Mononuclear cell (primary cell): Measurements from ENCODE around the gene DDX19B. TPM values are rescaled to one million over a fixed set of nuclear protein-coding genes. Genes with fewer than 3 reads are reported as not detected.

Source experiments
- H3K27me3 ChIP-seq: 2 replicates; pipeline ENCODE4 v1.6.0; 2011; ENCODE audit warnings: low read length, control low read depth; ENCODE audit not compliant: insufficient read depth
- H3K4me1 ChIP-seq: 2 replicates; pipeline ENCODE4 v1.5.1; 2011; ENCODE audit warnings: mild to moderate bottlenecking, low read length, control low read depth; ENCODE audit not compliant: insufficient read depth
- H3K4me3 ChIP-seq: 2 replicates; pipeline ENCODE4 v1.5.1; 2011; ENCODE audit warnings: mild to moderate bottlenecking, low read length, moderate library complexity
- H3K9me3 ChIP-seq: 2 replicates; pipeline ENCODE4 v1.5.1; 2011; ENCODE audit warnings: low read depth, mild to moderate bottlenecking, control low read depth, low read length
- total RNA-seq: library from RNA; depleted of rRNA; stranded (reverse); fragments of >200 nt; gene quantifications from one replicate; pipeline ENCODE4 v1.2.3, GENCODE V29; 2012

DDX19B gene
- total RNA-seq, 1 donor = 37.4 TPM

GRCh38 chr16:70370924-70371323, 71.9 kb downstream of the DDX19B start:
- no peaks in the 10 kb centered on the region for H3K4me1 ChIP-seq

DNA sequence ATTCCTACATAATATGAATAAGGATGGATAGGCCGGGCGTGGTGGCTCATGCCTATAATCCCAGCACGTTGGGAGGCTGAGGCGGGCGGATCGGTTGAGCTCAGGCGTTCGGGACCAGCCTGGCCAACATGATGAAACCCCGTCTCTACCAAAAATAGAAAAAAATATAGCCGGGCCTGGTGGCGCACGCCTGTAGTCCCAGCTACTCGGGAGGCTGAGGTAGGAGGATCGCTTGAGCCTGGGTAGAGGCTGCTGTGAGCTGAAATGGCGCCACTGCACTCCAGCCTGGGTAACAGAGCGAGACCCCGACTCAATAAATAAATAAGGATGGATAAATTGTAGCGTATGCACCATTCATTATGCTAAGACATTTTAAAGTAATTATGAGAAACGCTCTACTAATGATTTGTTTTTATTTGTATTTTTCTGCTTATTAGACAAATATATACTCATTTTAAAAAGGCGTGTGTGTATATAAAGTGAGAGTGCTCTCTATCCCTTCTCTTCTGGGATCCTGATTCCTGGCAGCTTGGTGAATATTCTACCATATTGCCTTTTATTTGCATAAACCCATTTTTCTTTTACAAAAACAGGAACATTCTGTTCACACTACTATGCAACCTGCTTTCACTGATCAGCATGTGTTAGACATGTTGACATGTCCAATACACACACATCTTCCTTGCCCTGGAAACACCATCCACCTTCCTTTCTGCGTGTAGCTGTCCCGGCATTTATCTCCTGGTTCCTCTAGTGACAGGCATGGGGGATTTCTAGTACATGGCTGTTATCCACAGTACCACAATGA, 74.1 kb downstream of the DDX19B start:
- no peaks in the 10 kb centered on the region for H3K4me1 ChIP-seq
- H3K9me3 ChIP-seq = no peaks in the 10 kb centered on the region
- H3K27me3 ChIP-seq = no peaks in the 10 kb centered on the region
- no peak overlapping the region for H3K4me3 ChIP-seq

More at GRCh38 chr16:70370924-70371323, 71.9 kb downstream of the DDX19B start:
- Histone ChIP-seq H3K4me3 (no peak overlapping the region), H3K9me3 (no peaks in the 10 kb centered on the region), H3K27me3 (no peaks in the 10 kb centered on the region)

GRCh38 chr16:70374213-70374612, 75.2 kb downstream of the DDX19B start:
- Histone ChIP-seq H3K9me3 (no peaks in the 10 kb centered on the region), H3K4me1 (peaks cover 4% of the 10 kb centered on the region), H3K27me3 (no peaks in the 10 kb centered on the region), H3K4me3 (no peak overlapping the region)

GRCh38 chr16:70375636-70376611, 76.9 kb downstream of the DDX19B start:
- Histone ChIP-seq H3K4me3 (no peak overlapping the region), H3K27me3 (no peaks in the 10 kb centered on the region), H3K4me1 (peaks cover 21% of the 10 kb centered on the region), H3K9me3 (no peaks in the 10 kb centered on the region)

DNA sequence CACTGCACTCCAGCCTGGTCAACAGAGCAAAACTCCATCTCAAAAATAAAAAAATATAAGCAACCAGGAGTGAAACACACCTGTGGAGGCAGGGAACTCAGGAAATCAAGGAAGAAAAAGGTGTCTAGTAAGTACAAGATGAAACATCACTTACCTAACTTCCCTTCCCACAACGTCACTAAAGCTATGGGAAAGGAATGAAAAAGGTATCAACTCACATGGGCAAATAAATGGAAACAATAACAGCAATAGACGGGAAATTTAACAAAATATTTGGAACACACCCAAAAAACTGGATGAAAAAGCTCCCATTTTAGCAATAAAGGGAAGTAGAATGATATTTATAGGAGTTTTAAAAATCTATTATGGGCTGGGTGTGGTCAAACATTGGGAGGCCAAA, 78.8 kb downstream of the DDX19B start:
- peaks cover 31% of the 10 kb centered on the region for H3K4me1 ChIP-seq
- no peaks in the 10 kb centered on the region for H3K27me3 ChIP-seq
- H3K9me3 ChIP-seq = no peaks in the 10 kb centered on the region
- H3K4me3 ChIP-seq = no peak overlapping the region

GRCh38 chr16:70378869-70379493, 80.0 kb downstream of the DDX19B start:
- no peaks in the 10 kb centered on the region for H3K9me3 ChIP-seq
- no peak overlapping the region for H3K4me3 ChIP-seq
- peaks cover 31% of the 10 kb centered on the region for H3K4me1 ChIP-seq
- H3K27me3 ChIP-seq = no peaks in the 10 kb centered on the region

- peak overlapping the region; percentile 63 for H3K4me3 ChIP-seq
These were observed 81.4 kb downstream of the DDX19B start for GRCh38 chr16:70380248-70380918.

DNA sequence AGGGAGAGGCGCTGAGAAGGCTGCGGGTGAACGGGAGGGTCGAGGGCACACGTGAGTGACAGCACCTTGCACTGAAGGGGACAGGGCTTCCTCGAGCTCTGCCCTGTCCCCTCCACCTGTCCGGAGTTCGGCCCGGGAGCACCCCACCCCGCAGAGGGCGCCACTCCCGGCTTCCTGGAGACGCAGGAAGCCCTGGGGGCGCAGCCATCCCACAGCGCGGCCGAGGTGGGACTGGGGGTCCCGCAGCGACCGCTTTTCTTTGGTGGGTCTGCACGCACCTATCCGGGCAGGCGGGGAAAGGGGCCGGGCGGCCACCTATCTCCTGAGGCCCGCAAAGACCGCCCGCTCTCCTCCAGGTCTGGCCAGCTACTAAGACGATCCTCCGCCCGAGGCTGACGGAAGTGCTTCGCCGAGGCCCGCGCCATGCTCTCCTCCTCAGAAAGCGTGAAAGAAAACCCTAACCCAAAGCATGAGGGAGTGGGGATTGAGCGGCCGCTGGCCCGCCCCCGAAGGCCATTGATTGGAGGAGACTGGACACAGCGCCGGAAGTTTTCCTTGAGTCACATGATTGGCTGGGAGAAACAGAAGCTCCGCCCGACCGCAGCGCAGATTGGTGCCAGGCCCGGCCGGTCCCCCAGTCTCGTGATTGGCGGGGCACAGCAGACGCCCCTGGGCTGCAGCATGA, 82.1 kb downstream of the DDX19B start:
- H3K9me3 ChIP-seq = no peaks in the 10 kb centered on the region
- no peaks in the 10 kb centered on the region for H3K27me3 ChIP-seq
- peaks cover 31% of the 10 kb centered on the region for H3K4me1 ChIP-seq
- H3K4me3 ChIP-seq = peak overlapping the region; percentile 63

More at GRCh38 chr16:70380248-70380918, 81.4 kb downstream of the DDX19B start:
- Histone ChIP-seq H3K4me1 (peaks cover 31% of the 10 kb centered on the region), H3K9me3 (no peaks in the 10 kb centered on the region), H3K27me3 (no peaks in the 10 kb centered on the region)

DNA sequence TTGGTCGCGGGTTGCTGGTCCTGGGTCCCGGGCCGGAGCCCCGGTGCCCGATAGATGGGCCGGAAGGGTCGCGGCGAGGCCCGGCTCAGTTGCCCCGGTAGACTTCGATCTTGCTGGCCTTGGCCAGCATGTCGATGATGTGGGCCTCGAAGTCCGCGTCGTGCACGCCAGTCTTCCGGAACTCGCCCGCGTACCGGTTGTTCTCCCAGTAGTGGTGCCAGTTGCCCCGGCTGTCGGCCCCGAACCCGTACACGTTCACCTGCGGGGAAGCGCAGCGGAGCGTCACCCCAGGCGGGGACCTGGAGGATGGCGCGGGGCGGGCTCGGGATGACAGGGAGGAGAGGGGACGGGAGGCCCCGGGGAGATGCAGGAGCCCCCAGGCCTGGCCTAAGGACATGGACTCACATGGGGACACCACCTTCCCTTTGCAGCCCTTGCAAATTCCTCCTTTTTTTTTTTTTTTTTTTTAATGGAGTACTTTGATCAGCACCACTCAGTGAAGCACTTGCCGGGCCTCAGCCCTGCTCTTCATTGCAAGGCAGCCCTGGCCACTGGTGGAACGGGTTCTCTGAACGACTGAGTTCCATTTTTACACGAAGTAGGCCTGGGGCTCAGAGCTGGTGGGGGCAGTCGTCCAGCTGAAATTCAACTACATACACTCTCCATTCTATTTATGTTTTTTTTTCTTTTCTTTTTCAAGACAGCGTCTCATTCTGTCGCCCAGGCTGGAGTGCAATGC, 82.8 kb downstream of the DDX19B start:
- Histone ChIP-seq H3K4me1 (peaks cover 31% of the 10 kb centered on the region), H3K4me3 (peak overlapping the region; percentile 63), H3K27me3 (no peaks in the 10 kb centered on the region), H3K9me3 (no peaks in the 10 kb centered on the region)

DNA sequence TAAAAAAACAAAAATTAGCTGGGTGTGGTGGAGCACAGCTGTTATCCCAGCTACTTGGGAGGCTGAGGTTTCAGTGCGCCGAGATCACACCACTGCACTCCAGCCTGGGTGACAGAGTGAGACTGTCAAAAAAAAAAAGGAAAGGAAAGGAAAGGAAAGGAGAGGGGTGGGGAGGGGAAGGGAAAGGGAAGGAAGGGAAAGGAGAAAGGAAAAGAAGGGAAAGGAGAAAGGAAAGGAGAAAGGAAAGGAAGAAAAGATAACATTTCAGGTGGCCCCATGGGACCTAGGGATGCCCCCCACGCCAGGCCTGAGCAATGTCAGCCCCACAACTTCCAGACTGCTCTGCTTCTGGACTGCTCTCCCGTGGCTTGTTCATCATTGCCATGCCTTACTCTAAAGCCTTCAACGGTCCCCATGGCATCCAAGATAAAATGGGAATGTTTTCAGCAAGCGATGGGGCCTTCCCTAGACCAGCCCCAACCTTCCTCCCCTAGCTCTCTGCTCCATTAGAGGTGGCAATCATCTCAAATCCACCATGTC, 84.5 kb downstream of the DDX19B start:
- no peaks in the 10 kb centered on the region for H3K27me3 ChIP-seq
- H3K4me1 ChIP-seq = peaks cover 31% of the 10 kb centered on the region
- H3K4me3 ChIP-seq = no peak overlapping the region
- no peaks in the 10 kb centered on the region for H3K9me3 ChIP-seq

Other genes with a start within 250 kb of the DDX19B start
- 16.6 TPM for gene PDPR, start 184.9 kb upstream of the DDX19B start, total RNA-seq
- 0.31 TPM for gene CLEC18C, start 125.4 kb upstream of the DDX19B start, total RNA-seq
- gene EXOSC6, start 47.2 kb upstream of the DDX19B start, total RNA-seq = 37.4 TPM
- gene AARS1, start 9.7 kb upstream of the DDX19B start, total RNA-seq = 8.8 TPM
- 32.7 TPM for gene DDX19A, start 47.7 kb downstream of the DDX19B start, total RNA-seq
- 18.5 TPM for gene ST3GAL2, start 139.9 kb downstream of the DDX19B start, total RNA-seq
- gene FCSK, start 155.4 kb downstream of the DDX19B start, total RNA-seq = 9.2 TPM
- gene COG4, start 224.4 kb downstream of the DDX19B start, total RNA-seq = 19.2 TPM
- gene SF3B3, start 224.6 kb downstream of the DDX19B start, total RNA-seq = 77.6 TPM